ENCODE data around the gene RASSF10.

GRCh38 chr11:12994476-12994875 is 14.6 kb upstream of the RASSF10 start:
- TF ChIP-seq EZH2 (IDR thresholded peaks at IDR 0.05; ENCODE audit: insufficient read depth, poor library complexity, severe bottlenecking) = no peak
- TF ChIP-seq EZH2phosphoT487 (IDR thresholded peaks at IDR 0.05; ENCODE audit: insufficient read depth, low read depth) = no peak

Measured in GM23248 (cell line).